Calu3 (cell line): Measurements from ENCODE around the gene ASMTL. TPM values are rescaled to one million over a fixed set of nuclear protein-coding genes. Genes with fewer than 3 reads are reported as not detected.

ENCODE experiments used
- BruUV-seq: library from RNA; stranded (reverse); fragments of 400-500 nt; replicated peaks from 2 replicates; lab custom pipeline; 2021; lab: Mats Ljungman, UMichigan
- CTCF ChIA-PET: fragments of 300-600 bp; sonication (Branson Sonifier 250); formaldehyde crosslinking; loops from one replicate; lab custom pipeline; 2022; ENCODE audit warnings: antibody characterized with exemption; lab: Charles Lee
- DNase-seq: peaks from one replicate; pipeline ENCODE4 v3.0.0; 2022
- H3K27ac Mint-ChIP-seq: one replicate; pipeline ENCODE4 v1.8.0; 2022; ENCODE audit warnings: mixed read lengths; ENCODE audit not compliant: unreplicated experiment
- H3K27me3 Mint-ChIP-seq: one replicate; pipeline ENCODE4 v1.8.0; 2022; ENCODE audit warnings: mixed read lengths; ENCODE audit not compliant: unreplicated experiment
- H3K36me3 Mint-ChIP-seq: one replicate; pipeline ENCODE4 v1.8.0; 2022; ENCODE audit warnings: mild to moderate bottlenecking, moderate library complexity, mixed read lengths; ENCODE audit not compliant: insufficient read depth, unreplicated experiment
- H3K4me1 Mint-ChIP-seq: one replicate; pipeline ENCODE4 v1.8.0; 2022; ENCODE audit warnings: mild to moderate bottlenecking, low read depth, mixed read lengths; ENCODE audit not compliant: unreplicated experiment
- H3K4me3 Mint-ChIP-seq: one replicate; pipeline ENCODE4 v1.8.0; 2022; ENCODE audit warnings: mild to moderate bottlenecking, low read depth, moderate library complexity, mixed read lengths; ENCODE audit not compliant: unreplicated experiment
- H3K9me3 Mint-ChIP-seq: one replicate; pipeline ENCODE4 v1.8.0; 2022; ENCODE audit warnings: low read depth, mixed read lengths; ENCODE audit not compliant: unreplicated experiment
- CTCF ChIP-seq: fragments of 200-600 bp; IDR thresholded peaks from one replicate; pipeline ENCODE4 v1.8.0; 2022; ENCODE audit warnings: antibody characterized with exemption; ENCODE audit not compliant: unreplicated experiment
- intact Hi-C: fragments of 100-400 bp; cut with micrococcal nuclease; formaldehyde crosslinking; loops from one replicate; pipeline ENCODE4 v1.10.0; 2022; ENCODE audit not compliant: unreplicated experiment
- total RNA-seq: library from RNA; stranded (reverse); gene quantifications from 2 replicates; pipeline ENCODE4 v1.2.3, GENCODE V29; 2022

ASMTL gene
- total RNA-seq, 1 experiment from 2014 or later, result 14.4 TPM

- intact Hi-C loops, result no loop called here
- DNase-seq, result no peak
- no peak for TF ChIP-seq CTCF
- Mint-ChIP-seq H3K4me1 (no peaks in the 10 kb centered on the region), H3K36me3 (peaks cover 18% of the 10 kb centered on the region), H3K9me3 (no peaks in the 10 kb centered on the region), H3K4me3 (no peak overlapping the region), H3K27ac (no peak overlapping the region), H3K27me3 (no peaks in the 10 kb centered on the region)
- CTCF ChIA-PET, result no interaction called here
- no TSS peak for BruUV-seq
These were observed 51.8 kb downstream of the ASMTL start for GRCh38 chrX:1400742-1401471.

- CTCF ChIA-PET, result no interaction called here
- H3K4me3 Mint-ChIP-seq, result no peak overlapping the region
- peaks cover 18% of the 10 kb centered on the region for H3K36me3 Mint-ChIP-seq
- no peak for TF ChIP-seq CTCF
- intact Hi-C loops, result no loop called here
- DNase-seq, result no peak
- H3K4me1 Mint-ChIP-seq, result no peaks in the 10 kb centered on the region
- no TSS peak for BruUV-seq
- H3K9me3 Mint-ChIP-seq, result no peaks in the 10 kb centered on the region
- H3K27me3 Mint-ChIP-seq, result no peaks in the 10 kb centered on the region
- no peak overlapping the region for H3K27ac Mint-ChIP-seq
These were observed 52.7 kb downstream of the ASMTL start for GRCh38 chrX:1400049-1400448.

GRCh38 chrX:1398431-1399340 is 54.0 kb downstream of the ASMTL start:
- no peaks in the 10 kb centered on the region for H3K9me3 Mint-ChIP-seq
- peaks cover 5% of the 10 kb centered on the region for H3K4me1 Mint-ChIP-seq
- intact Hi-C loops, result no loop called here
- no TSS peak for BruUV-seq
- no peak overlapping the region for H3K4me3 Mint-ChIP-seq
- H3K27ac Mint-ChIP-seq, result no peak overlapping the region
- no peak for TF ChIP-seq CTCF
- CTCF ChIA-PET, result no interaction called here
- no peak for DNase-seq
- no peaks in the 10 kb centered on the region for H3K27me3 Mint-ChIP-seq
- H3K36me3 Mint-ChIP-seq, result peaks cover 24% of the 10 kb centered on the region

- H3K36me3 Mint-ChIP-seq, result peaks cover 35% of the 10 kb centered on the region
- H3K27me3 Mint-ChIP-seq, result no peaks in the 10 kb centered on the region
- no peak overlapping the region for H3K27ac Mint-ChIP-seq
- H3K9me3 Mint-ChIP-seq, result no peaks in the 10 kb centered on the region
- CTCF ChIA-PET, result no interaction called here
- peaks cover 10% of the 10 kb centered on the region for H3K4me1 Mint-ChIP-seq
- no peak overlapping the region for H3K4me3 Mint-ChIP-seq
- no peak for DNase-seq
- TF ChIP-seq CTCF, result no peak
- no TSS peak for BruUV-seq
- intact Hi-C loops, result no loop called here
These were observed 55.1 kb downstream of the ASMTL start for GRCh38 chrX:1397441-1398270.
